Sigmoid colon (tissue), 7 donors: ENCODE measurements around the gene UGT1A1. TPM values are rescaled to one million over a fixed set of nuclear protein-coding genes. Genes with fewer than 3 reads are reported as not detected.

Experiments
- DNase-seq: peaks from one replicate; pipeline ENCODE4 v3.0.0-alpha.2; 2019
- H3K27ac ChIP-seq, 4 donors: fragments of 200-600 bp; sonication (generic); one replicate each; pipeline ENCODE4 v1.5.1; 2016 to 2019; ENCODE audit warnings: mild to moderate bottlenecking in 1 of 4
- H3K27me3 ChIP-seq, 3 donors: fragments of 200-600 bp; sonication (generic); one replicate each; pipeline ENCODE4 v1.5.1; 2019; ENCODE audit warnings: mild to moderate bottlenecking in 1 of 3
- H3K36me3 ChIP-seq, 4 donors: fragments of 200-600 bp; sonication (generic); one replicate each; pipeline ENCODE4 v1.5.1; 2016 to 2019
- H3K4me1 ChIP-seq, 4 donors: fragments of 200-600 bp; sonication (generic); one replicate each; pipeline ENCODE4 v1.5.1; 2017 to 2019
- H3K4me3 ChIP-seq, 4 donors: fragments of 200-600 bp; sonication (generic); one replicate each; pipeline ENCODE4 v1.5.1; 2017 to 2019; ENCODE audit warnings: mild to moderate bottlenecking in 2 of 4, moderate library complexity in 1 of 4
- H3K9me3 ChIP-seq, 4 donors: fragments of 200-600 bp in 3 of 4; sonication (generic) in 3 of 4; one replicate each; pipeline versions ENCODE4 v1.5.1 to v1.6.1; 2013 to 2019
- EP300 ChIP-seq, 4 donors: sonication (generic); formaldehyde crosslinking; IDR thresholded peaks; one replicate each; pipeline ENCODE4 v1.6.1; 2017; ENCODE audit warnings: antibody characterized with exemption in 4 of 4
- POLR2A ChIP-seq, 2 donors: fragments of 450-650 bp; IDR thresholded peaks; one replicate each; pipeline ENCODE4 v1.6.1; 2016; ENCODE audit warnings: antibody characterized with exemption in 2 of 2, mild to moderate bottlenecking in 2 of 2, moderate library complexity in 2 of 2
- POLR2AphosphoS5 ChIP-seq, 4 donors: sonication (generic); formaldehyde crosslinking; IDR thresholded peaks; one replicate each; pipeline ENCODE4 v1.6.1; 2017; ENCODE audit warnings: antibody characterized with exemption in 4 of 4
- WGBS, 2 donors: extraction: QIAGEN DNeasy Blood & Tissue Kit; methylation state at CpG; one replicate each; pipeline ENCODE4 v1.1.7; 2013; 5-methylcytosine and 5-hydroxymethylcytosine counted together
- intact Hi-C: fragments of 100-400 bp; cut with DNase I; formaldehyde crosslinking; loops from one replicate; pipeline ENCODE4 v1.15.1; 2023
- polyA plus RNA-seq, 3 donors: library from polyadenylated mRNA; stranded (reverse); fragments of 200-250 nt; gene quantifications; one replicate each; pipeline ENCODE4 v1.2.3, GENCODE V29; 2013
- total RNA-seq, 4 donors: library from RNA; depleted of rRNA; stranded (reverse); fragments of >200 nt; gene quantifications; one replicate each; pipeline ENCODE4 v1.1.0, GENCODE V29; 2016
- TF ChIP-seq, protein P1 (sequence below), 4 experiments: fragments of 450-650 bp in 3 of 4; fragments of 200-600 bp in 1 of 4; IDR thresholded peaks; one replicate each; pipeline ENCODE4 v1.5.1; 2016 to 2019; ENCODE audit warnings: antibody characterized with exemption in 4 of 4, mild to moderate bottlenecking in 3 of 4, moderate library complexity in 2 of 4
- donor health status: healthy with polysubstance abuse.
- donor health status: Bipolar disorder and iron deficiency.
- donor health status: healthy.

UGT1A1 gene
- total and polyA plus RNA-seq, 7 donors = 0.74 to 2.8 (median 1.8) TPM; not detected in 4

DNA sequence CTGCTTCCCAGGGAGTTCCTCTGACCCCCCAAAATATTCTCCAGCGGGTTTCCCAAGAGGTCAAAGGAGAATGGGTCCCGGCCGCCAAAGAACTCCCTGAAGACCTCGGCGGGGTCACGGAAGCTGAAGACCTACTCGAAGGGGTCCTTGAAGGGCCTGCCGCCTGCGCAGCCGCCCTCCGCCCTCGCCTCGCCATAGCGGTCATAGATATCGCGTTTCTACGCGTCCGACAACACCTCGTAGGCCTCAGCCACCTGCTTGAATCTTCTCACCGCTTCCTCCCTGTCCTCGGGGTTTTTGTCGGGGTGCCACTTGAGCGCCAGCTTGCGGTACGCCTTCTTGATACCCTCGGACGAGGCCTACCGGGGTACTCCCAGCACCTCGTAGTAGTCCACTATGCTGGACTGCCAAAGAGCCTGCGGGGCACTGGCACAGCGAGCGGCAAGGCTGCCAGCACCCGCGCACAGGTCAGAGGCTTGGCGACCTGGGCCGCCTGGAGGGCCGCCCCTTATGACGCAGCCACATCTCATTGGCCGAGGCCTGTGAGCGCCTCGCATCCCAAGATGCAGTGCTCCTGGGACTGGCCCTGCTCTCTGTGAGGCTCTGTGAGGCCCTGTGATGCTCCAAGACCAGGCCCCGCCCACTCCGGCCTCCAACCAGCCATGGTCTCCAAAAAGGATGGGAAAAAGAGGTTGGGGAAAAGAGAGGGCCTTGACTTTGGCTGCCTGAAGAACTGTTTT is 5.0 kb upstream of the UGT1A1 start:
- H3K27me3 ChIP-seq = no peaks in the 10 kb centered on the region
- no peaks in the 10 kb centered on the region for H3K36me3 ChIP-seq
- H3K4me1 ChIP-seq = no peaks in the 10 kb centered on the region
- intact Hi-C loops = no loop called here
- no peak for TF ChIP-seq POLR2A (IDR thresholded peaks at IDR 0.05)
- no peak for TF ChIP-seq POLR2AphosphoS5 (IDR thresholded peaks at IDR 0.05)
- TF ChIP-seq, protein P1, sequence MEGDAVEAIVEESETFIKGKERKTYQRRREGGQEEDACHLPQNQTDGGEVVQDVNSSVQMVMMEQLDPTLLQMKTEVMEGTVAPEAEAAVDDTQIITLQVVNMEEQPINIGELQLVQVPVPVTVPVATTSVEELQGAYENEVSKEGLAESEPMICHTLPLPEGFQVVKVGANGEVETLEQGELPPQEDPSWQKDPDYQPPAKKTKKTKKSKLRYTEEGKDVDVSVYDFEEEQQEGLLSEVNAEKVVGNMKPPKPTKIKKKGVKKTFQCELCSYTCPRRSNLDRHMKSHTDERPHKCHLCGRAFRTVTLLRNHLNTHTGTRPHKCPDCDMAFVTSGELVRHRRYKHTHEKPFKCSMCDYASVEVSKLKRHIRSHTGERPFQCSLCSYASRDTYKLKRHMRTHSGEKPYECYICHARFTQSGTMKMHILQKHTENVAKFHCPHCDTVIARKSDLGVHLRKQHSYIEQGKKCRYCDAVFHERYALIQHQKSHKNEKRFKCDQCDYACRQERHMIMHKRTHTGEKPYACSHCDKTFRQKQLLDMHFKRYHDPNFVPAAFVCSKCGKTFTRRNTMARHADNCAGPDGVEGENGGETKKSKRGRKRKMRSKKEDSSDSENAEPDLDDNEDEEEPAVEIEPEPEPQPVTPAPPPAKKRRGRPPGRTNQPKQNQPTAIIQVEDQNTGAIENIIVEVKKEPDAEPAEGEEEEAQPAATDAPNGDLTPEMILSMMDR (IDR thresholded peaks at IDR 0.05) = no peak
- TF ChIP-seq EP300 (IDR thresholded peaks at IDR 0.05) = no peak
- H3K27ac ChIP-seq = no peak overlapping the region
- no peaks in the 10 kb centered on the region for H3K9me3 ChIP-seq
- 93 to 97% methylated on average over 44 of the region's 44 CpGs for WGBS, 2 donors
- H3K4me3 ChIP-seq = no peak overlapping the region
- DNase-seq = no peak

DNA sequence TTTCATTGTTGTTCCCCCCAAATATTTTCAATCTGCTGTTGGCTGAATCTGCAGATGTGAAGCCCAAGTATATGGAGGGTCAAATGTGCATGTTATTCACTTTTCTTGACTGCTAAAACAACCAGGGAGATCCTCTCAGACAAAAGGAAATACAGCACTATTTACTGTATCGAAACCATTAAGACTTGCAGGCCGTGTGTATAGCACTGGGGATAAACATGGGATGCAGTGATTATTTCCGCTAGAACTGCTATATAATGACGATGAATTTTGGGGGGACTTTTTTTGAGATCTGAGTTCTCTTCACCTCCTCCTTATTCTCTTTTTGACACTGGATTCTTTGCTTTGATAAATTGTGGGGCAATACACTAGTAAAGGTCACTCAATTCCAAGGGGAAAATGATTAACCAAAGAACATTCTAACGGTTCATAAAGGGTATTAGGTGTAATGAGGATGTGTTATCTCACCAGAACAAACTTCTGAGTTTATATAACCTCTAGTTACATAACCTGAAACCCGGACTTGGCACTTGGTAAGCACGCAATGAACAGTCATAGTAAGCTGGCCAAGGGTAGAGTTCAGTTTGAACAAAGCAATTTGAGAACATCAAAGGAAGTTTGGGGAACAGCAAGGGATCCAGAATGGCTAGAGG is 3.5 kb upstream of the UGT1A1 start:
- DNase-seq = no peak
- WGBS, 2 donors = 20 to 59% methylated on average over 7 of the region's 7 CpGs
- H3K36me3 ChIP-seq = no peaks in the 10 kb centered on the region
- no peaks in the 10 kb centered on the region for H3K9me3 ChIP-seq
- intact Hi-C loops = no loop called here
- no peaks in the 10 kb centered on the region for H3K27me3 ChIP-seq
- no peak overlapping the region for H3K27ac ChIP-seq
- no peak overlapping the region for H3K4me3 ChIP-seq
- H3K4me1 ChIP-seq = no peaks in the 10 kb centered on the region
- TF ChIP-seq, protein P1 (IDR thresholded peaks at IDR 0.05) = no peak
- TF ChIP-seq POLR2AphosphoS5 (IDR thresholded peaks at IDR 0.05) = no peak
- no peak for TF ChIP-seq POLR2A (IDR thresholded peaks at IDR 0.05)
- TF ChIP-seq EP300 (IDR thresholded peaks at IDR 0.05) = no peak

DNA sequence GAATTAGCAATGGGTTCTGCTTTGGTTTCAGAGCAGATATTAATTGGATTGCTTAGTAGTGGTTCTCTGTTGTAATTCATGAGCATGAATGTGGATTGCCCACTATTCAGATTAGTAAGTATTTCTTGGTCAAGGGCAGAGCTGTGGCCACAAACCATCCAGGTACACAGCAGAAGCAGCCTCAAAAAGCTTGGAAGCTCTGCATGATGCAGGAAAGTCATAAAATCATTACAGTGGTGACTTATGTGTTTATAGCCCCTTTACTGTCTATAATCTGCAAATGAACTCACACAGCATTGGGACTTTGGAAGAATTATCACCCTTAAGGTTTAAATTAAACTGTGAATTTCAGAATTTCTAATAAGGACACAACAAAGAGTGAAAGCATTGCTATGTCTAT is 1.9 kb upstream of the UGT1A1 start:
- TF ChIP-seq EP300 (IDR thresholded peaks at IDR 0.05) = no peak
- no peak for TF ChIP-seq POLR2A (IDR thresholded peaks at IDR 0.05)
- TF ChIP-seq, protein P1 (IDR thresholded peaks at IDR 0.05) = no peak
- DNase-seq = no peak
- H3K27ac ChIP-seq = no peak overlapping the region
- H3K9me3 ChIP-seq = no peaks in the 10 kb centered on the region
- no peak overlapping the region for H3K4me3 ChIP-seq
- intact Hi-C loops = no loop called here
- H3K27me3 ChIP-seq = no peaks in the 10 kb centered on the region
- no peaks in the 10 kb centered on the region for H3K4me1 ChIP-seq
- H3K36me3 ChIP-seq = no peaks in the 10 kb centered on the region

DNA sequence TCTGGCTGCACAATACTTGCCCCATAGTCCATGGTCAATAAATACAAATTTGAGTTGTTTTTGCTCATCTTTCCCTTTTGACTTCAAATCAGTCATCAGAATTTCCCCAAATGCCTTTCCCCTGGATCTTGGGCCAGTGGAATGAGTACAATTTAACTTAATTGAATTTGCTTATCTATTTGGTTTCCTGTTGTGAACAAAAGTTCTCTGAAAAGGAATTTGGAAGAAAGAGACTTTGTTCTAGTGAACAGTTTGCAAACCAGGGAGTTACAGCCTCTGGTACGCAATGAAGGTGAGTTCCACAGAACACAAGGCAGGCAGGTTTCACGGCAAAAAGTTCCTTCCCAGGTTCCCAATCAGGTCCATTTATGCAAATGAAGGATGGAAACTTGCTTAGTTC is 1.2 kb upstream of the UGT1A1 start:
- WGBS, 2 donors = 51 to 86% methylated on average over 2 of the region's 2 CpGs
- H3K4me1 ChIP-seq = no peaks in the 10 kb centered on the region
- intact Hi-C loops = no loop called here
- H3K9me3 ChIP-seq = no peaks in the 10 kb centered on the region
- no peak overlapping the region for H3K4me3 ChIP-seq
- TF ChIP-seq EP300 (IDR thresholded peaks at IDR 0.05) (no peak), POLR2AphosphoS5 (IDR thresholded peaks at IDR 0.05) (no peak), POLR2A (IDR thresholded peaks at IDR 0.05) (no peak)
- TF ChIP-seq, protein P1 (IDR thresholded peaks at IDR 0.05) = no peak
- no peaks in the 10 kb centered on the region for H3K36me3 ChIP-seq
- no peak overlapping the region for H3K27ac ChIP-seq
- H3K27me3 ChIP-seq = no peaks in the 10 kb centered on the region
- no peak for DNase-seq
